Mesodermal cell (in vitro differentiated cells): ENCODE measurements around the gene CYP11A1.
"Not testable (repeated sequence)": the region's sequence is repeated elsewhere in the genome, so short reads cannot be mapped to it uniquely, and the experiment has no call there.

Experiments used
- H3K27ac ChIP-seq: 2 replicates; pipeline ENCODE4 v1.7.0; 2013; ENCODE audit warnings: mild to moderate bottlenecking, low read depth, low read length, moderate library complexity; ENCODE audit not compliant: severe bottlenecking
- H3K36me3 ChIP-seq: 2 replicates; pipeline ENCODE4 v1.7.1; 2013; ENCODE audit warnings: mild to moderate bottlenecking, low read length, moderate library complexity; ENCODE audit not compliant: control insufficient read depth, insufficient read depth
- H3K4me1 ChIP-seq: one replicate; pipeline ENCODE4 v1.7.1; 2013; ENCODE audit warnings: mild to moderate bottlenecking, low read length; ENCODE audit not compliant: insufficient read depth, control insufficient read depth, poor library complexity, severe bottlenecking
- H3K4me3 ChIP-seq: 2 replicates; pipeline ENCODE4 v1.7.0; 2013; ENCODE audit warnings: low read length, control low read depth, mild to moderate bottlenecking; ENCODE audit not compliant: insufficient read depth, poor library complexity, severe bottlenecking; ENCODE audit errors: extremely low read depth
- H3K9me3 ChIP-seq: 2 replicates; pipeline ENCODE4 v1.7.1; 2013; ENCODE audit warnings: mild to moderate bottlenecking, low read length, moderate library complexity; ENCODE audit not compliant: control insufficient read depth
- WGBS, 2 experiments: methylation state at CpG; one replicate each; pipeline ENCODE4 v1.1.5; 2013; ENCODE audit warnings: missing lambda C conversion rate in 2 of 2; ENCODE audit not compliant: insufficient coverage in 2 of 2; 5-methylcytosine and 5-hydroxymethylcytosine counted together

Gene CYP11A1

DNA sequence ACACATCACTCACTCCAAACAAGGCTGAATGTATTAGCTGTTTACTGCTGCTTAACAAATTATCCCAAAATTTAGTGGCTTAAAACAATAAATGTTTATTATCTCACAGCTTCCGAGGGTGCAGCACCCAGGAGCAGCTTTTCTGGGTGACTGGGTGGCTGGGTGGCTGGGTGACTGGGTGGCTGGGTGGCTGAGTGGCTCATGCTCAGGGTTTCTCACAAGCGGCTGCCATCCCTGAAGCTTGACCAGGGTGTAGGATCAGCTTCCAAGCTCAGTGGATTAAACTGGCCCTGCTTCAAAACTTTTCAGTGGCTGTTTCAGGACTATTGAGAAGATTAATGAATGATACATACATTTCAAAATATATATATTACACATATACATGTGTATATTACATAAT is 2.3 kb upstream of the CYP11A1 start:
- H3K36me3 ChIP-seq = no peaks in the 10 kb centered on the region
- peaks cover 5% of the 10 kb centered on the region for H3K4me1 ChIP-seq
- no peak overlapping the region for H3K27ac ChIP-seq
- WGBS, 2 experiments = 100% methylated on average over 1 of the region's 2 CpGs; no CpG with 5 or more reads in 1 of the 2 experiments
- H3K9me3 ChIP-seq = no peaks in the 10 kb centered on the region
- H3K4me3 ChIP-seq = no peak overlapping the region

DNA sequence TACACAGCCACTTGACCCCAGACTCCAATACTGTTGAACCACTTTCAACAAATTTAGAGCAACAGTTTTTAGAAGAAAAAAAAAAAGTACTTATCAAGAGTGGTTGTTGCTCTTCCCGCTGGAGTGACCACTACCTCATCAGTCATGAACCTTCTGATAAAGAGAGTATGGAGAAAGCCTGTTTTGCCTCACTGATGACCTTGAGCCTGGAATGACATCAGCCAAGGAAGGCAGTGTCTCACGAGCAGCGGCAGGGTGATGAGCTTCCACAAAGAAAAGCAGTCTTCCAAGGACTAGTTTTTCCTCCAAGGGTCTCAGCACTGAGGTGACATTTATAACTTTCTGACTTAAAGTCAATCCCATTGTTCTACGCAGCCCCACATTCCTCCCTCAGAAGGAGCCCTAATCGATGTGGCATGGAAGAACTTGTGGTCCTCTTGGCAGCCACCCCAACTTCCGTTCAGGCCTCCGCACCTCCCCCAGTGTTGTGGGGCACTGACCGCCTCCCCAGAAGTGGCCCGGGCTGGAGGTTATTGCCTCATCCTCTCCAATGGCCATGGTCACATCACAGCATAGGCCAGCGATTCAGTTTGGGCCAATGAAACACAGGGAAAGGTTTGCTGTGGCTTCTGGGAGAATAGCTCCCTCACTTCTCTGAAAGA is 1.8 kb upstream of the CYP11A1 start:
- Histone ChIP-seq H3K27ac (no peak overlapping the region), H3K36me3 (no peaks in the 10 kb centered on the region), H3K4me3 (no peak overlapping the region), H3K9me3 (no peaks in the 10 kb centered on the region), H3K4me1 (peaks cover 9% of the 10 kb centered on the region)
- WGBS, 2 experiments = 73 to 80% methylated on average over 7 to 9 of the region's 10 CpGs

DNA sequence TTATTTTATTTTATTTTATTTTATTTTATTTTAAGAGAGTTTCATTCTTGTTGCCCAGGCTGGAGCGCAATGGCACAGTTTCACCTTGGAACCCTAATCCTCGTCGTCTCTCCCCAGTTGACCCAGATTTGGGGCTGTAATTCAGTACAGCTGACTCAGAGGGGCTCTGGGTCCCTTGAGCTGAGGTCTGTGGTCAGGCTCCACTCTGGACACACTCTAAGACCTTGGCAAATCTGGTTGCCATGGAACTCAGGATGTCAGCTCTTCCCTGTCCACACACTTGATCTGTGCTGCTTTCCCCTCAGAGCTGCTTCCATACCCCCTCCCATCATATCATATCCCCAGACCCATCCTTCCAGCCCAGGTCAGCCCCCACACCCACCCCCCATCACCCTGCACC is 675 bp upstream of the CYP11A1 start:
- Histone ChIP-seq H3K27ac (no peak overlapping the region), H3K4me1 (peaks cover 9% of the 10 kb centered on the region), H3K9me3 (no peaks in the 10 kb centered on the region), H3K36me3 (no peaks in the 10 kb centered on the region), H3K4me3 (no peak overlapping the region)
- WGBS, 2 experiments = 92 to 100% methylated on average over 3 of the region's 3 CpGs

DNA sequence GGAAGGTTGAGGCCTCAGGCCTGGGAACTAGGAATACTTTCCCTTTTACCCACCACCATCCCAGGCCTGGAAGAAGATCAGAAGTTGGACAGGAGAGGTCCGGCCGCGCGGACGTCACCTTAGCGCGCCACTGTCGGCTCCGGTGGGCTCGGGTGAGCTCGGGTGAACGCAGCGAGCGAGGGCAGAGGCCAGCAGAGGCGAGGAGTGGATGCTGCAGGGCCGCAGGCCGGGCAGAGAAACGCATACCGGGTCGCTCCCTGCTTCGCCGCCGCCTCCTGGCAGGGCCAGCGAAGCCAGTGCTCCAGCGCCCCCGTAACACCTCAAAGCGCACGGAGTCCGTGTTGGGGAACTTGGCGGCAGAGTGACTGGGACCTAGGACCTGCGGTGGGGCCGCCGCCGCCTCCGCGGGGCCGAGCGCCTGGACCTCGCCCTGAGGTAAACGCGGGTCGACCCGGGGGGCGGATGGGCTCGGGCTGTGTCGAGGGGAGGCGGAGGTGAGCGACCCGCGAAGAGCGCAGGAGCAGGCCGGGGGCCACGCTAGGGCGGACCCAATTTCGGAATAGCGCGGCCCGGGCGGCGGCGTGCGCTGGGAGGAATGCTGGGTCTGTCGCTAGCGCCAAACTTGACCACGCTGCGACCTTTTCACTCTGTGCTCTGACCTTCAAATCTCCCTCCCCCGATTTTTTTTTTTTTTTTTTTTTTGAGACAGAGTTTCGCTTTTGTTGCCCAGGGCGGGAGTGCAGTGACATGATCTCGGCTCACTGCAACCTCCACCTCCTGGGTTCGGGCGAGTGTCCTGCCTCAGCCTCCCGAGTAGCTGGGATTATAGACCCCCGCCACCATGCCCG is 1.6 kb downstream of the CYP11A1 start:
- Histone ChIP-seq H3K36me3 (no peaks in the 10 kb centered on the region), H3K4me1 (peaks cover 9% of the 10 kb centered on the region), H3K9me3 (no peaks in the 10 kb centered on the region), H3K27ac (no peak overlapping the region), H3K4me3 (peak overlapping the region; percentile 46)
- 6 to 14% methylated on average over 51 to 59 of the region's 75 CpGs for WGBS, 2 experiments

DNA sequence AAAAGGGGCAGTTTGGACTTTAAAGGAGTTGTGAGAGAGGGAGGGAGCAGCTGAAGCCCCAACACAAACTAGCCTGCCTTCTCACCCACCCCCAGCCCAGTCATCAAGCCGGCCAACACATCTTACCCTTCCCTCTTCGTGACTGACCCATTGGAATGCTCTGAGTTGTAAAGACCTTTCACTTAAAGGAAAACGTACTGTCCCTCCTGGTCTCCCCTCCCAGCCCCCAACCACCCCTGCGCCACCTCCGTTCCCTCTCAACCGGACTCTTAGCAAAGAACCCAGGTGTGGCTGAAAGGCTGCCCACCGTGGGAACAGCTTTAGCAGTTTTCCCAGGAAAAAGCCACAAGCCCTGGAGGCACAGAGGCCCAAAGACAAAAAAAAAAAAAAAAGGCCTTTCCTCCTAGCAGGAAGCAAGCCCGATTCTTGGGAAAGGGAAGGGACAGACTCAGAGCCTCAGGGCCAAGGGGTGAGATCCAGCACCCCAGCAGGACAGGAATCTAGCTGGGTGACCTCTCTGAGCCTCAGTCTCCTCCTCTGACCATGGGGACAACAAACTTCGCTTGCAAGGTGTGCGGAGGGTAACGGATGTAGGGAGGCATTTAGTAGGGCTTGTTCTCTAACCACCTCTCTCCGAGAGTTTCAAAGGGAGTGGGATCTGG is 2.4 kb downstream of the CYP11A1 start:
- peak overlapping the region; percentile 59 for H3K27ac ChIP-seq
- 40 to 43% methylated on average over 7 to 8 of the region's 12 CpGs for WGBS, 2 experiments
- H3K4me3 ChIP-seq = peak overlapping the region; percentile 46
- H3K36me3 ChIP-seq = no peaks in the 10 kb centered on the region
- peaks cover 11% of the 10 kb centered on the region for H3K4me1 ChIP-seq
- H3K9me3 ChIP-seq = no peaks in the 10 kb centered on the region

DNA sequence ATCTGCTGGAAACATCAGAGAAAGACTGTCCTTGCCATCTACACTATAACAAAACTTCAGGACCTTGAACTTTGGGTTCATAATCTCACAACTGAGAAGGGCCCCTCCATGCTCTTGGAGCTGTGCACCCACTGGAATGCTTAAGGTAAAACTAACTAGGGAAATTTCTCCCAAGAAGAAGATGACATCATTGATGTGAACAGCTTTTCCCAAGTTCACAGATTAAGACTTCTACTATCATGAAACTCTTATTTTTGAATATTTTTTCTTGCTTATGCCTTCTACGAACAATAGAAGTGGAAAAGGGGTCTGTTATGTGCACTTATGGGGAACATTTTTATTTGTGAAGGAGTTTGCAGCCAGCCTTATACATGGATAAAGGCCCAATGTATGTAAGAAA is 5.0 kb downstream of the CYP11A1 start:
- H3K4me3 ChIP-seq = no peak overlapping the region
- no peak overlapping the region for H3K27ac ChIP-seq
- H3K4me1 ChIP-seq = peaks cover 11% of the 10 kb centered on the region
- no peaks in the 10 kb centered on the region for H3K9me3 ChIP-seq
- WGBS, 2 experiments = no CpG with 5 or more reads among the region's 1 CpG
- no peaks in the 10 kb centered on the region for H3K36me3 ChIP-seq

DNA sequence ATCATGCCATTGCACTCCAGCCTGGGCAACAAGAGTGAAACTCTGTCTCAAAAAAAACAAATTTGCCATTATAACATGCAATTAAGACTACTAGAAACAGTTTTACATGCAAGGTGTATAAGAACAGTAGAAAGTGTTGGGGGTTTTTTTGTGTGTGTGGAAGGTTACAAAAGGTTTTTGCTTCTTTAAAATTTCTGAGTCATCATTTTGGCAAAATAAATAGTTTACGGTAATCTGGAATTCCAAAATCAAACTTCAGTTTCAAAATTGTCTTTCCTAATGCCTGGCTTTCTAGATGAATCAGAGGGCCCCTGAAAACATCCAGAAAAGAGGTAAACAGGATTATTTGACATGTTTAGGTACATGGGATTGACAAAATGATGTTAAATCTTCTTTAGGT is 6.6 kb downstream of the CYP11A1 start:
- no CpG with 5 or more reads among the region's 1 CpG for WGBS, 2 experiments
- not testable (repeated sequence) for H3K36me3 ChIP-seq

DNA sequence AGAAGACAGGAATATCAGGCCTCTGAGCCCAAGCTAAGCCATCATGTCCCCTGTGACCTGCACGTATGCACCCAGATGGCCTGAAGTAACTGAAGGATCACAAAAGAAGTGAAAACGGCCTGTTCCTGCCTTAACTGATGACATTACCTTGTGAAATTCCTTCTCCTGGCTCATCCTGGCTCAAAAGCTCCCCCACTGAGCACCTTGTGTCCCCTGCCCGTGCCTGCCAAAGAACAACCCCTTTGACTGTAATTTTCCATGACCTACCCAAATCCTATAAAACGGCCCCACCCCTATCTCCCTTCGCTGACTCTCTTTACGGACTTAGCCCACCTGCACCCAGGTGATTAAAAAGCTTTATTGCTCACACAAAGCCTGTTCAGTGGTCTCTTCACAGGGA is 8.1 kb downstream of the CYP11A1 start:
- H3K4me1 ChIP-seq, H3K27ac ChIP-seq, H3K36me3 ChIP-seq, H3K9me3 ChIP-seq, H3K4me3 ChIP-seq: not testable (repeated sequence)
- WGBS, 2 experiments = 27 to 37% methylated on average over 4 to 6 of the region's 6 CpGs

More for the DNA sequence above, 6.6 kb downstream of the CYP11A1 start:
- peaks cover 11% of the 10 kb centered on the region for H3K4me1 ChIP-seq
- not testable (repeated sequence) for H3K27ac ChIP-seq, H3K9me3 ChIP-seq, H3K4me3 ChIP-seq

DNA sequence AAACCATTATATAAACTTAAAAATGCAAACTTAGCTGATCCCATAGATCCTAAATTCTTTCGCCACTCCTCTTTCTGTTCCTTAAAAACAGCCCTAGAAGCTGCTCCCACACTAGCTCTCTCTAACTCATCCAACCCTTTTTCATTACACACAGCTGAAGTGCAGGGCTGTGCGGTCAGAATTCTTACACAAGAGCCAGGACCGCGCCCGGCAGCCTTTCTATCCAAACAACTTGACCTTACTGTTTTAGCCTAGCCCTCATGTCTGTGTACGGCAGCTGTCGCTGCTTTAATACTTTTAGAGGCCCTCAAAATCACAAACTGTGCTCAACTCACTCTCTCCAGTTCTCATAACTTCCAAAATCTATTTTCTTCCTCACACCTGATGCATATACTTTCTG is 9.9 kb downstream of the CYP11A1 start:
- not testable (repeated sequence) for H3K27ac ChIP-seq, H3K4me3 ChIP-seq, H3K36me3 ChIP-seq, H3K4me1 ChIP-seq
- peaks cover 10% of the 10 kb centered on the region for H3K9me3 ChIP-seq
- WGBS, 2 experiments = 96 to 98% methylated on average over 7 of the region's 7 CpGs

DNA sequence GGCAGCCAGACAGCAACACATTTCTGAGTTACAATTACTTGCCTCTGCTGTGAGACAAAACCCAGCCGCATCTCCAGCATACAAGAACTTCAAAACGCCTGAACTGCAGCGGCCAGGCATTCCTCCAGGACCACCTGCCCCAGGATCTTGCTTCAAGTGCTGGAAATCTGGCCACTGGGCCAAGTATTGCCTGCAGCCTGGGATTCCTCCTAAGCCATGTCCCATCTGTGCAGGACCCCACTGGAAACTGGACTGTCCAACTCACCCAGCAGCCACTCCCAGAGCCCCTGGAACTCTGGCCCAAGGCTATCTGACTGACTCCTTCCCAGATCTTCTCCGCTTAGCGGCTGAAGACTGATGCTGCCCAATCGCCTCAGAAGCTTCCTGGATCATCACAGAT is 11.4 kb downstream of the CYP11A1 start:
- H3K4me1 ChIP-seq, H3K27ac ChIP-seq, H3K4me3 ChIP-seq, H3K36me3 ChIP-seq: not testable (repeated sequence)
- peaks cover 13% of the 10 kb centered on the region for H3K9me3 ChIP-seq
- WGBS, 2 experiments = 93 to 95% methylated on average over 4 to 6 of the region's 6 CpGs
